NCI-H2196 (cell line): ENCODE results near the gene KDM2A.
"Not testable (repeated sequence)": the region's sequence is repeated elsewhere in the genome, so short reads cannot be mapped to it uniquely, and the experiment has no call there.

Experiments used
- DNase-seq: peaks from one replicate; lab custom pipeline; 2025; ENCODE audit not compliant: unreplicated experiment; lab: John Stamatoyannopoulos, UW

KDM2A gene

GRCh38 chr11:67256477-67257135 lies 137.5 kb downstream of the KDM2A start:
- no peak for DNase-seq

- DNase-seq: no peak
Observed at GRCh38 chr11:67260406-67260805, 141.3 kb downstream of the KDM2A start.

- not testable (repeated sequence) for DNase-seq
Observed at GRCh38 chr11:67260885-67261639, 142.0 kb downstream of the KDM2A start.

GRCh38 chr11:67261640-67261945 lies 142.5 kb downstream of the KDM2A start:
- no peak for DNase-seq

- no peak for DNase-seq
Observed at GRCh38 chr11:67261946-67262681, 143.1 kb downstream of the KDM2A start.

- peak; percentile 80 for DNase-seq
Observed at GRCh38 chr11:67262731-67263675, 143.9 kb downstream of the KDM2A start.

- DNase-seq: no peak
Observed at GRCh38 chr11:67264260-67264659, 145.2 kb downstream of the KDM2A start.

- no peak for DNase-seq
Observed at GRCh38 chr11:67264877-67265632, 146.0 kb downstream of the KDM2A start.

- DNase-seq: peak; percentile 82
Observed at GRCh38 chr11:67265633-67266448, 146.8 kb downstream of the KDM2A start.

- DNase-seq: peak; percentile 67
Observed at GRCh38 chr11:67266449-67267187, 147.6 kb downstream of the KDM2A start, which contains the start of gene GRK2. TSS of gene GRK2 (plus strand) at chr11:67266473. CDS start at chr11:67266700, 227 bp downstream.

GRCh38 chr11:67267188-67268080 lies 148.4 kb downstream of the KDM2A start:
- peak; percentile 53 for DNase-seq

- no peak for DNase-seq
Observed at GRCh38 chr11:67268081-67268961, 149.3 kb downstream of the KDM2A start.

GRCh38 chr11:67268962-67269268 lies 149.9 kb downstream of the KDM2A start:
- DNase-seq: no peak

GRCh38 chr11:67269401-67270255 lies 150.6 kb downstream of the KDM2A start:
- no peak for DNase-seq

GRCh38 chr11:67270256-67271204 lies 151.5 kb downstream of the KDM2A start:
- no peak for DNase-seq
